B cell (primary cell): ENCODE measurements around the gene CEL. TPM values are rescaled to one million over a fixed set of nuclear protein-coding genes. Genes with fewer than 3 reads are reported as not detected.
"Not testable (repeated sequence)": the region's sequence is repeated elsewhere in the genome, so short reads cannot be mapped to it uniquely, and the experiment has no call there.

Source experiments
- ATAC-seq: fragments of 200-7000 bp; cut with Tn5 transposase; one replicate; pipeline ENCODE4 v1.10.0; 2021; ENCODE audit warnings: low read depth, mild to moderate bottlenecking, moderate number of reproducible peaks, moderate library complexity
- CTCF ChIA-PET: fragments of 350-600 bp; sonication (Branson Sonifier 250); formaldehyde crosslinking; loops from one replicate; lab custom pipeline; 2021; ENCODE audit warnings: antibody characterized with exemption, inconsistent platforms; lab: Charles Lee
- POLR2A ChIA-PET: fragments of 350-600 bp; sonication (Branson Sonifier 250); formaldehyde crosslinking; loops from one replicate; lab custom pipeline; 2021; ENCODE audit warnings: antibody characterized with exemption; lab: Charles Lee
- DNase-seq: peaks from one replicate; pipeline ENCODE4 v3.0.0; 2013
- H2AFZ ChIP-seq: 2 replicates; pipeline ENCODE4 v1.6.1; 2012; ENCODE audit warnings: mild to moderate bottlenecking, low read depth, low read length; ENCODE audit not compliant: insufficient read depth, poor library complexity, severe bottlenecking
- H3K27ac ChIP-seq, 2 donors: 1 replicate in 1 of 2; 2 replicates in 1 of 2; pipeline ENCODE4 v1.5.1; 2012 to 2013; ENCODE audit warnings: low read length in 2 of 2, mild to moderate bottlenecking in 2 of 2, moderate library complexity in 1 of 2
- H3K27me3 ChIP-seq, 4 experiments: fragments of 200-600 bp in 1 of 4; sonication (generic) in 1 of 4; replicated peaks in 1 of 4; 1 replicate in 2 of 4; 2 replicates in 2 of 4; pipeline versions ENCODE4 v1.6.1 to v1.7.0; 2013 to 2016; ENCODE audit warnings: low read length in 3 of 4, mild to moderate bottlenecking in 2 of 4, mixed read lengths in 1 of 4, moderate library complexity in 1 of 4; ENCODE audit not compliant: insufficient read depth in 4 of 4, control insufficient read depth in 3 of 4; ENCODE audit errors: control extremely low read depth in 1 of 4
- H3K36me3 ChIP-seq, 2 experiments: replicated peaks in 1 of 2; 1 replicate in 1 of 2; 2 replicates in 1 of 2; pipeline versions ENCODE4 v1.6.1 to v1.7.1; 2013; ENCODE audit warnings: low read length in 1 of 2; ENCODE audit not compliant: insufficient read depth in 2 of 2, control insufficient read depth in 1 of 2; ENCODE audit errors: control extremely low read depth in 1 of 2, extremely low read depth in 1 of 2
- H3K4me1 ChIP-seq, 2 donors: fragments of 200-600 bp in 1 of 2; sonication (generic) in 1 of 2; 1 replicate in 1 of 2; 2 replicates in 1 of 2; pipeline versions ENCODE4 v1.5.1 to v1.6.1; 2013 to 2017; ENCODE audit warnings: low read length in 2 of 2; ENCODE audit not compliant: control insufficient read depth in 2 of 2, insufficient read depth in 2 of 2
- H3K4me2 ChIP-seq: replicated peaks from 2 replicates; pipeline ENCODE3; 2012; ENCODE audit warnings: mild to moderate bottlenecking, low read depth, low read length; ENCODE audit not compliant: poor library complexity, severe bottlenecking
- H3K4me3 ChIP-seq, 5 experiments: fragments of 200-600 bp in 1 of 5; sonication (generic) in 1 of 5; 1 replicate in 3 of 5; 2 replicates in 2 of 5; pipeline versions ENCODE4 v1.5.1 to v1.7.0; 2011 to 2016; ENCODE audit warnings: low read length in 4 of 5, mild to moderate bottlenecking in 4 of 5, low read depth in 2 of 5, control low read depth in 1 of 5, moderate library complexity in 1 of 5; ENCODE audit not compliant: insufficient read depth in 1 of 5; ENCODE audit errors: control extremely low read depth in 1 of 5, extremely low read depth in 1 of 5
- H3K79me2 ChIP-seq: fragments of 200-600 bp; sonication (generic); one replicate; pipeline ENCODE4 v1.6.0; 2016; ENCODE audit warnings: low read length; ENCODE audit not compliant: control insufficient read depth, insufficient read depth
- H3K9ac ChIP-seq: fragments of 200-600 bp; sonication (generic); 2 replicates; pipeline ENCODE4 v1.6.1; 2017; ENCODE audit warnings: mild to moderate bottlenecking, low read length, moderate library complexity
- H3K9me3 ChIP-seq, 3 donors: one replicate each; pipeline versions ENCODE4 v1.6.1 to v1.7.1; 2013; ENCODE audit warnings: low read length in 2 of 3; ENCODE audit not compliant: control insufficient read depth in 2 of 3, insufficient read depth in 1 of 3; ENCODE audit errors: control extremely low read depth in 1 of 3
- H4K20me1 ChIP-seq: 2 replicates; pipeline ENCODE4 v1.6.0; 2012; ENCODE audit warnings: mild to moderate bottlenecking, low read length; ENCODE audit not compliant: insufficient read depth, control insufficient read depth, poor library complexity, severe bottlenecking
- H3K27ac Mint-ChIP-seq: one replicate; pipeline ENCODE4 v1.8.0; 2021; ENCODE audit warnings: mixed read lengths
- H3K27me3 Mint-ChIP-seq: one replicate; pipeline ENCODE4 v1.8.0; 2021; ENCODE audit warnings: mixed read lengths
- H3K4me1 Mint-ChIP-seq: one replicate; pipeline ENCODE4 v1.8.0; 2021; ENCODE audit warnings: mixed read lengths
- H3K4me3 Mint-ChIP-seq: one replicate; pipeline ENCODE4 v1.8.0; 2021; ENCODE audit warnings: mixed read lengths
- H3K9me3 Mint-ChIP-seq: one replicate; pipeline ENCODE4 v1.8.0; 2022; ENCODE audit warnings: mixed read lengths; ENCODE audit not compliant: insufficient read depth
- EZH2 ChIP-seq: IDR thresholded peaks from 2 replicates; pipeline ENCODE4 v1.6.1; 2012; ENCODE audit warnings: borderline replicate concordance, low read depth, mild to moderate bottlenecking, moderate library complexity, low read length; ENCODE audit not compliant: insufficient read depth, poor library complexity, severe bottlenecking
- WGBS: methylation state at CpG from one replicate; pipeline ENCODE4 v1.1.5; 2013; ENCODE audit warnings: missing lambda C conversion rate; ENCODE audit not compliant: insufficient coverage; 5-methylcytosine and 5-hydroxymethylcytosine counted together
- intact Hi-C: fragments of 100-400 bp; cut with micrococcal nuclease; formaldehyde crosslinking; loops from one replicate; pipeline ENCODE4 v1.10.0; 2022
- polyA plus RNA-seq: library from polyadenylated mRNA; depleted of rRNA; stranded (reverse); fragments of >200 nt; gene quantifications from 2 replicates; pipeline ENCODE4 v1.2.3, GENCODE V29; 2012
- total RNA-seq, 2 donors: library from RNA; stranded (reverse); fragments of 120-200 nt in 1 of 2; gene quantifications; 1 replicate in 1 of 2; 2 replicates in 1 of 2; pipeline versions ENCODE4 v1.2.3 to v1.2.4, GENCODE V29; 2013 to 2022
- TF ChIP-seq, protein P1 (sequence below): fragments of 200-600 bp; IDR thresholded peaks from one replicate; pipeline ENCODE4 v1.8.0; 2022; ENCODE audit warnings: antibody characterized with exemption, mild to moderate bottlenecking

Gene CEL
- total and polyA plus RNA-seq, 2 donors (not counting 1 experiment from before 2014, with no cell fraction given) = 0.51 to 0.57 TPM

DNA sequence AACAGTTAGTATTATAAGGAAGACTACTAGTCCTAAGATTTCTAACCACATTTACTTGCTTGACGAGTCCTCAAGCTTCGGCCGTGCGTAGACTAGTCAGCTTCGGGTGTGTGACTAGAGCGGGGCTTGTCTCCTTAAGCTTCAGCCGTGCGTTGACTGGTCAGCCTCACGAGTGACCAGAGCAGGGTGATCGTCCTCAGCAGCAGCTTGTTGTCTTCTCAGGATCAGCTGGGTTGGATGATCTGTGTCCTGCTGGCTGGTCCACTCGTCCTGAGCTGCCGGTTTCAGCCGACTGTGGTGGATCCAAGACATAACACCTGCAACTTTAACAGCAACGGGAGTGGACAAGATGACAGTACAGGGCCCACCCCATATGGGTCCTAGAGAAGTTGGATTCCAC, 16.7 kb downstream of the CEL start:
- intact Hi-C loops = no loop called here
- no peaks in the 10 kb centered on the region for H3K79me2 ChIP-seq
- Mint-ChIP-seq H3K4me1 (no peaks in the 10 kb centered on the region), H3K27me3 (peaks cover 7% of the 10 kb centered on the region), H3K4me3 (no peak overlapping the region), H3K9me3 (no peaks in the 10 kb centered on the region), H3K27ac (no peak overlapping the region)
- no peak overlapping the region for H3K4me3 ChIP-seq
- H3K4me2 ChIP-seq = no peak overlapping the region
- ATAC-seq = no peak
- no peaks in the 10 kb centered on the region for H3K4me1 ChIP-seq
- WGBS = 95% methylated on average over 10 of the region's 14 CpGs
- no peak for DNase-seq
- ChIA-PET POLR2A (no interaction called here), CTCF (interaction anchor here (1.8 kb wide), 1 partner anchor 65 kb away, joined by 4 read pairs; no protein-coding TSS in a partner anchor)
- no peaks in the 10 kb centered on the region for H3K9me3 ChIP-seq
- H4K20me1 ChIP-seq = no peaks in the 10 kb centered on the region
- H3K27me3 ChIP-seq = no peaks in the 10 kb centered on the region
- no peak overlapping the region for H3K27ac ChIP-seq
- TF ChIP-seq, protein P1, sequence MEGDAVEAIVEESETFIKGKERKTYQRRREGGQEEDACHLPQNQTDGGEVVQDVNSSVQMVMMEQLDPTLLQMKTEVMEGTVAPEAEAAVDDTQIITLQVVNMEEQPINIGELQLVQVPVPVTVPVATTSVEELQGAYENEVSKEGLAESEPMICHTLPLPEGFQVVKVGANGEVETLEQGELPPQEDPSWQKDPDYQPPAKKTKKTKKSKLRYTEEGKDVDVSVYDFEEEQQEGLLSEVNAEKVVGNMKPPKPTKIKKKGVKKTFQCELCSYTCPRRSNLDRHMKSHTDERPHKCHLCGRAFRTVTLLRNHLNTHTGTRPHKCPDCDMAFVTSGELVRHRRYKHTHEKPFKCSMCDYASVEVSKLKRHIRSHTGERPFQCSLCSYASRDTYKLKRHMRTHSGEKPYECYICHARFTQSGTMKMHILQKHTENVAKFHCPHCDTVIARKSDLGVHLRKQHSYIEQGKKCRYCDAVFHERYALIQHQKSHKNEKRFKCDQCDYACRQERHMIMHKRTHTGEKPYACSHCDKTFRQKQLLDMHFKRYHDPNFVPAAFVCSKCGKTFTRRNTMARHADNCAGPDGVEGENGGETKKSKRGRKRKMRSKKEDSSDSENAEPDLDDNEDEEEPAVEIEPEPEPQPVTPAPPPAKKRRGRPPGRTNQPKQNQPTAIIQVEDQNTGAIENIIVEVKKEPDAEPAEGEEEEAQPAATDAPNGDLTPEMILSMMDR = no peak
- no peak for TF ChIP-seq EZH2
- no peak overlapping the region for H3K9ac ChIP-seq
- no peaks in the 10 kb centered on the region for H3K36me3 ChIP-seq
- H2AFZ ChIP-seq = no peak overlapping the region

DNA sequence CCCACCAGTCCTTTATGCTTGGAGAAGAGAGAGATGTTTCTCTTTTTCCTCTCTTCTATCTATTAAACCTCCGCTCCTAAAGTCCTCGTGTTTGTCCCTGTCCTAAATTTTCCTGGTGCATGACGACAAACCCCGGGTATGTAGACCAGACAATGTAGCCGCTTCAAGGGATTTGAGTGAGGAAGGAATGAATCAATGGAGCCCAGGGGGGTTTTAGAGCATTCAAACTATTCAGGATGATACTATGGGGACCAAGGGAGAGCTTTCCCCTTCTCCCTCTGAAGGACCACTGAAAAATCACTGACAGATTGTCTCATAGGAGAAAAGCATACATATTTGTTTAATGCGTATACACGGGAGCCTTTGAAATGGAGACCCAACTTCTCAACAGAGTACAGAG, 18.4 kb downstream of the CEL start:
- intact Hi-C loops = no loop called here
- Histone ChIP-seq H3K27me3 (no peaks in the 10 kb centered on the region), H4K20me1 (no peaks in the 10 kb centered on the region), H3K4me1 (no peaks in the 10 kb centered on the region), H3K4me2 (no peak overlapping the region), H3K79me2 (no peaks in the 10 kb centered on the region), H3K9me3 (no peaks in the 10 kb centered on the region), H3K9ac (no peak overlapping the region), H3K4me3 (no peak overlapping the region), H3K36me3 (no peaks in the 10 kb centered on the region), H2AFZ (no peak overlapping the region), H3K27ac (no peak overlapping the region)
- Mint-ChIP-seq H3K4me1 (no peaks in the 10 kb centered on the region), H3K27ac (no peak overlapping the region), H3K4me3 (no peak overlapping the region), H3K27me3 (peaks cover 7% of the 10 kb centered on the region), H3K9me3 (no peaks in the 10 kb centered on the region)
- ATAC-seq (no peak), DNase-seq (no peak)
- TF ChIP-seq EZH2 = no peak
- TF ChIP-seq, protein P1 = no peak
- WGBS = 90% methylated on average over 2 of the region's 7 CpGs
- POLR2A ChIA-PET = no interaction called here
- CTCF ChIA-PET = no interaction called here

DNA sequence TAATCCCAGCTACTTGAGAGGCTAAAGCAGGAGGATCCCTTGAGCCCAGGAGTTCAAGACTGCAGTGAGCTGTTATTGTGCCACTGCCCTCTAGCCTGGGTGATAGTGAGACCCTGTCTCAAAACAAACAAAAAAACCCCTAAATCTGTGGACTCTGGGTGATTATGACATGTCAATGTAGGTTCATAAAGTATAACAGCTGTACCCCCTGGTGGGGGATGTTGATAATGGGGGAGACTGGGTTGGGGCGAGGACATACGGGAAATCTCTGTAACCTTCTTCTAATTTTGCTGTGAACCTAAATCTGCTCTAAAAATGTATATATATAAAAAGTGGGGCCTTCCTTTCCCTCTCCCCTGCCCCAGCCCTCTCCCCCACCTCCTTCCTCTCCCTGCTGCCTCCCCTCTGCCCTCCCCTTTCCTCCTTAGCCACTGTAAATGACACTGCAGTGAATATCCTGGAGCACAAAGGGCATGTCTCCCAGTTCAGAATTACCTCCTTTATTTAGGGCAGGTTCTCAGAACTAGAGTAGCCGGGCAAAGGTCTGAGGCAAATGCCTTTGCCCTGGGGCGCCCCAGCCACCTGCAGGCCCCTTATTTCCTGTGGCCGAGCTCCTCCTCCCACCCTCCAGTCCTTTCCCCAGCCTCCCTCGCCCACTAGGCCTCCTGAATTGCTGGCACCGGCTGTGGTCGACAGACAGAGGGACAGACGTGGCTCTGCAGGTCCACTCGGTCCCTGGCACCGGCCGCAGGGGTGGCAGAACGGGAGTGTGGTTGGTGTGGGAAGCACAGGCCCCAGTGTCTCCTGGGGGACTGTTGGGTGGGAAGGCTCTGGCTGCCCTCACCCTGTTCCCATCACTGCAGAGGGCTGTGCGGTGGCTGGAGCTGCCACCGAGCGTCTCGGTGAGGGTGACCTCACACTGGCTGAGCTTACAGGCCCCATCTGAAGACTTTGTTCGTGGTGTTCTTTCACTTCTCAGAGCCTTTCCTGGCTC, 19.3 kb downstream of the CEL start:
- CTCF ChIA-PET = interaction anchor here (1.1 kb wide), 1 partner anchor 33 kb away, joined by 3 read pairs; no protein-coding TSS in a partner anchor
- DNase-seq, H3K4me1 Mint-ChIP-seq, H3K9me3 Mint-ChIP-seq, H3K4me3 Mint-ChIP-seq, H3K27me3 Mint-ChIP-seq, H3K4me3 ChIP-seq, ATAC-seq, H3K27ac ChIP-seq, H3K9ac ChIP-seq, H3K79me2 ChIP-seq, H3K4me1 ChIP-seq, intact Hi-C loops, H4K20me1 ChIP-seq, POLR2A ChIA-PET, H3K36me3 ChIP-seq, H3K27ac Mint-ChIP-seq, H3K4me2 ChIP-seq, H3K27me3 ChIP-seq, H3K9me3 ChIP-seq, H2AFZ ChIP-seq: not testable (repeated sequence)
- WGBS = 95% methylated on average over 5 of the region's 18 CpGs
